ENCODE measurements around the gene SHLD3. TPM values are rescaled to one million over a fixed set of nuclear protein-coding genes. Genes with fewer than 3 reads are reported as not detected.

SHLD3 gene
- total and polyA plus RNA-seq, 9 of the 15 experiments (the other 6 are each of a cell fraction or from before 2014, with no cell fraction given) = 3.0 to 14.5 (median 8.6) TPM

- FAIRE-seq (no peak), DNase-seq (ENCODE audit: extremely low read depth in 1 of 4, low spot score in 3 of 4) (no peak), ATAC-seq (no peak)
- in situ Hi-C loops (cut with MboI) = no loop called here
- H3K79me2 ChIP-seq (ENCODE audit: control insufficient read depth, insufficient read depth, low read length) = no peaks in the 10 kb centered on the region
- no peaks in the 10 kb centered on the region for H3K9me1 ChIP-seq (ENCODE audit: control insufficient read depth, insufficient read depth, low read length)
- H3K27ac ChIP-seq (ENCODE audit: extremely low read depth, low read depth, low read length) = no peak overlapping the region
- no peak overlapping the region for H2AFZ ChIP-seq (ENCODE audit: low read depth, low read length)
- H3K27me3 ChIP-seq (ENCODE audit: control insufficient read depth in 2 of 2, insufficient read depth in 2 of 2, low read length in 2 of 2) = no peaks in the 10 kb centered on the region
- H3K36me3 ChIP-seq (ENCODE audit: control insufficient read depth, insufficient read depth, low read length) = peaks cover 23% of the 10 kb centered on the region; the same call in 1 of the 3 replicates
- intact Hi-C loops (cut with micrococcal nuclease) = no loop called here
- no peak for TF ChIP-seq NCOA2 (IDR thresholded peaks at IDR 0.05; ENCODE audit: partially characterized antibody in 2 of 2)
- no peak for TF ChIP-seq ELK3 (CRISPR knock-in tag; IDR thresholded peaks at IDR 0.05)
- TF ChIP-seq XRCC3 (IDR thresholded peaks at IDR 0.05) = no peak
- H3K4me2 ChIP-seq (ENCODE audit: insufficient read depth, low read length) = no peak overlapping the region
- H4K20me1 ChIP-seq (replicated peaks; ENCODE audit: control insufficient read depth, insufficient read depth, low read length) = no peaks in the 10 kb centered on the region
- H3K4me1 ChIP-seq (replicated peaks in 1 of 2; ENCODE audit: control insufficient read depth in 2 of 2, insufficient read depth in 2 of 2, low read length in 2 of 2) = no peaks in the 10 kb centered on the region
- no peak overlapping the region for H3K9ac ChIP-seq (ENCODE audit: insufficient read depth in 1 of 2, low read depth in 2 of 2, low read length in 2 of 2)
- ChIA-PET POLR2A (no interaction called here), CTCF (ENCODE audit: low intra/inter-chr PET ratio) (no interaction called here)
- 68% methylated on average over 2 of the region's 7 CpGs for WGBS (ENCODE audit: insufficient coverage, low coverage, missing lambda C conversion rate)
- H3K4me3 ChIP-seq = no peak overlapping the region
- no TSS peak for BruUV-seq (replicated peaks)
- H3K9me3 ChIP-seq (replicated peaks; ENCODE audit: control insufficient read depth, insufficient read depth, low read depth, low read length) = no peaks in the 10 kb centered on the region
Measured at GRCh38 chr5:65668696-65669095, 43.9 kb downstream of the SHLD3 start.

GRCh38 chr5:65672796-65673195, 48.0 kb downstream of the SHLD3 start:
- no peaks in the 10 kb centered on the region for H3K27me3 ChIP-seq (ENCODE audit: control insufficient read depth in 2 of 2, insufficient read depth in 2 of 2, low read length in 2 of 2)
- FAIRE-seq (no peak), DNase-seq (ENCODE audit: extremely low read depth in 1 of 4, low spot score in 3 of 4) (no peak), ATAC-seq (no peak)
- TF ChIP-seq ZNF347 (CRISPR knock-in tag; IDR thresholded peaks at IDR 0.05; ENCODE audit: low read depth) (no peak), ZBTB17 (CRISPR knock-in tag; IDR thresholded peaks at IDR 0.05) (no peak), MED1 (CRISPR knock-in tag; IDR thresholded peaks at IDR 0.05; ENCODE audit: borderline replicate concordance) (no peak), HDAC1 (IDR thresholded peaks at IDR 0.05) (no peak), EWSR1 (IDR thresholded peaks at IDR 0.05; ENCODE audit: borderline replicate concordance, low read depth, partially characterized antibody) (no peak), ASH1L (IDR thresholded peaks at IDR 0.05; ENCODE audit: borderline replicate concordance, low read depth, partially characterized antibody) (no peak)
- H3K4me2 ChIP-seq (ENCODE audit: insufficient read depth, low read length) = no peak overlapping the region
- H3K9ac ChIP-seq (ENCODE audit: insufficient read depth in 1 of 2, low read depth in 2 of 2, low read length in 2 of 2) = no peak overlapping the region
- no peak overlapping the region for H2AFZ ChIP-seq (ENCODE audit: low read depth, low read length)
- H3K36me3 ChIP-seq (ENCODE audit: control insufficient read depth, insufficient read depth, low read length) = peaks cover 12% of the 10 kb centered on the region; the same call in 1 of the 3 replicates
- in situ Hi-C loops (cut with MboI) (no loop called here), intact Hi-C loops (cut with micrococcal nuclease) (no loop called here)
- no peaks in the 10 kb centered on the region for H3K9me3 ChIP-seq (replicated peaks; ENCODE audit: control insufficient read depth, insufficient read depth, low read depth, low read length)
- POLR2A ChIA-PET = no interaction called here
- no peaks in the 10 kb centered on the region for H3K79me2 ChIP-seq (ENCODE audit: control insufficient read depth, insufficient read depth, low read length)
- CTCF ChIA-PET (ENCODE audit: low intra/inter-chr PET ratio) = no interaction called here
- H3K4me1 ChIP-seq (replicated peaks in 1 of 2; ENCODE audit: control insufficient read depth in 2 of 2, insufficient read depth in 2 of 2, low read length in 2 of 2) = no peaks in the 10 kb centered on the region
- no peaks in the 10 kb centered on the region for H4K20me1 ChIP-seq (replicated peaks; ENCODE audit: control insufficient read depth, insufficient read depth, low read length)
- H3K9me1 ChIP-seq (ENCODE audit: control insufficient read depth, insufficient read depth, low read length) = no peaks in the 10 kb centered on the region
- 8% methylated on average over 1 of the region's 1 CpG for WGBS (ENCODE audit: insufficient coverage, low coverage, missing lambda C conversion rate)
- H3K4me3 ChIP-seq = no peak overlapping the region
- no TSS peak for BruUV-seq (replicated peaks)
- H3K27ac ChIP-seq (ENCODE audit: extremely low read depth, low read depth, low read length) = no peak overlapping the region

Measured in K562 (cell line).